ENCODE data around the gene CHRNG. TPM values are rescaled to one million over a fixed set of nuclear protein-coding genes. Genes with fewer than 3 reads are reported as not detected.

CHRNG gene
- polyA plus RNA-seq, 1 donor from 2014 or later, result not detected

DNA sequence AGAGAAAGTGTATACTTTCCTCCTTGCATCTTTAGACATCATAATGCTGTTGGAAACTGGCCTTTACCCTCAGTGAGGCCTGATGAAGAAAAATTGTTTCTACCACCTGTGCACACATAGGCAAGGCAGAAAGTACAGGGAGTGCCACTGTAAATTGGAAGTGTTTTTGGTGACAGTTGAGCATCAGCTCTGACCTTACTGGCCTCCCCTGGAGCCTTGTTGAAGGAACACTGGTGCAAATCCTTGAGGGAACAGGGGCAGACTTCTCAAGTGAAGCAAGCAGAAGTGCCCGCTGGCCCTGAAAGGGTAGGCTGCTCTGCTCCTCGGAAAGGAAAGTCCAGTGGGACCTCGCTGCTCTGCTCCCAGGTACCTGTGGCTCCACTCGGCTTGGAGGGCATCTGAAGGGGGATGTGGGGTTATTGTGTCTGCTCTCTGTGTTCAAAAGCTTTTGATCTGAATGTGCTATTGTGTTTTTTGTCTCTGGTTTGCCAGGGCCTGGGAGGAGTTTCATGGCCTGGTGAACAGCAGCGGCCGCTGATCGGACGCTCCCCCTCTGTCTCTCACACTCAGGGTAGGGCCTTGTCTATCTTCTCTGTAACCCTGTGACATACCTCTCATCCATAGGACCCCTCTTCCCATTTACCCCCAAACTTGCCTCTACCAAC lies 34.4 kb downstream of the CHRNG start:
- Histone ChIP-seq H3K4me3 (ENCODE audit: low read length) (no peak overlapping the region), H3K27ac (ENCODE audit: low read length) (no peak overlapping the region), H3K9me3 (ENCODE audit: low read length) (no peaks in the 10 kb centered on the region), H4K20me1 (ENCODE audit: insufficient read depth) (no peaks in the 10 kb centered on the region), H3K4me2 (ENCODE audit: low read length) (no peak overlapping the region), H3K79me2 (replicated peaks; ENCODE audit: insufficient read depth, low read length) (no peaks in the 10 kb centered on the region), H3K9ac (ENCODE audit: low read length) (no peak overlapping the region), H2AFZ (ENCODE audit: low read depth, low read length) (no peak overlapping the region), H3K27me3 (ENCODE audit: insufficient read depth, low read depth, low read length) (no peaks in the 10 kb centered on the region), H3K9me2 (ENCODE audit: insufficient read depth, low read length) (no peaks in the 10 kb centered on the region), H3K36me3 (ENCODE audit: insufficient read depth, low read length) (peaks cover 9% of the 10 kb centered on the region), H3F3A (ENCODE audit: insufficient read depth, low read length, poor library complexity, severe bottlenecking) (no peaks in the 10 kb centered on the region)
- no peak for TF ChIP-seq EZH2 (IDR thresholded peaks at IDR 0.05; ENCODE audit: borderline replicate concordance, insufficient read depth, low read length, poor library complexity, severe bottlenecking)
- TF ChIP-seq TAF1 (IDR thresholded peaks at IDR 0.05; ENCODE audit: low read depth), result no peak
- TF ChIP-seq, protein P1, sequence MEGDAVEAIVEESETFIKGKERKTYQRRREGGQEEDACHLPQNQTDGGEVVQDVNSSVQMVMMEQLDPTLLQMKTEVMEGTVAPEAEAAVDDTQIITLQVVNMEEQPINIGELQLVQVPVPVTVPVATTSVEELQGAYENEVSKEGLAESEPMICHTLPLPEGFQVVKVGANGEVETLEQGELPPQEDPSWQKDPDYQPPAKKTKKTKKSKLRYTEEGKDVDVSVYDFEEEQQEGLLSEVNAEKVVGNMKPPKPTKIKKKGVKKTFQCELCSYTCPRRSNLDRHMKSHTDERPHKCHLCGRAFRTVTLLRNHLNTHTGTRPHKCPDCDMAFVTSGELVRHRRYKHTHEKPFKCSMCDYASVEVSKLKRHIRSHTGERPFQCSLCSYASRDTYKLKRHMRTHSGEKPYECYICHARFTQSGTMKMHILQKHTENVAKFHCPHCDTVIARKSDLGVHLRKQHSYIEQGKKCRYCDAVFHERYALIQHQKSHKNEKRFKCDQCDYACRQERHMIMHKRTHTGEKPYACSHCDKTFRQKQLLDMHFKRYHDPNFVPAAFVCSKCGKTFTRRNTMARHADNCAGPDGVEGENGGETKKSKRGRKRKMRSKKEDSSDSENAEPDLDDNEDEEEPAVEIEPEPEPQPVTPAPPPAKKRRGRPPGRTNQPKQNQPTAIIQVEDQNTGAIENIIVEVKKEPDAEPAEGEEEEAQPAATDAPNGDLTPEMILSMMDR (IDR thresholded peaks at IDR 0.05; ENCODE audit: poor library complexity, severe bottlenecking), result no peak
- TF ChIP-seq RAD21 (conservative IDR thresholded peaks at IDR 0.05), result no peak
- TF ChIP-seq POLR2AphosphoS5 (IDR thresholded peaks at IDR 0.05), result no peak
- no peak for TF ChIP-seq SMC3 (conservative IDR thresholded peaks at IDR 0.05; ENCODE audit: poor library complexity)
- no peak for TF ChIP-seq MXI1 (conservative IDR thresholded peaks at IDR 0.05; ENCODE audit: poor library complexity, severe bottlenecking)
- TF ChIP-seq EP300 (conservative IDR thresholded peaks at IDR 0.05; ENCODE audit: poor library complexity, severe bottlenecking), result no peak
- TF ChIP-seq, protein P2, sequence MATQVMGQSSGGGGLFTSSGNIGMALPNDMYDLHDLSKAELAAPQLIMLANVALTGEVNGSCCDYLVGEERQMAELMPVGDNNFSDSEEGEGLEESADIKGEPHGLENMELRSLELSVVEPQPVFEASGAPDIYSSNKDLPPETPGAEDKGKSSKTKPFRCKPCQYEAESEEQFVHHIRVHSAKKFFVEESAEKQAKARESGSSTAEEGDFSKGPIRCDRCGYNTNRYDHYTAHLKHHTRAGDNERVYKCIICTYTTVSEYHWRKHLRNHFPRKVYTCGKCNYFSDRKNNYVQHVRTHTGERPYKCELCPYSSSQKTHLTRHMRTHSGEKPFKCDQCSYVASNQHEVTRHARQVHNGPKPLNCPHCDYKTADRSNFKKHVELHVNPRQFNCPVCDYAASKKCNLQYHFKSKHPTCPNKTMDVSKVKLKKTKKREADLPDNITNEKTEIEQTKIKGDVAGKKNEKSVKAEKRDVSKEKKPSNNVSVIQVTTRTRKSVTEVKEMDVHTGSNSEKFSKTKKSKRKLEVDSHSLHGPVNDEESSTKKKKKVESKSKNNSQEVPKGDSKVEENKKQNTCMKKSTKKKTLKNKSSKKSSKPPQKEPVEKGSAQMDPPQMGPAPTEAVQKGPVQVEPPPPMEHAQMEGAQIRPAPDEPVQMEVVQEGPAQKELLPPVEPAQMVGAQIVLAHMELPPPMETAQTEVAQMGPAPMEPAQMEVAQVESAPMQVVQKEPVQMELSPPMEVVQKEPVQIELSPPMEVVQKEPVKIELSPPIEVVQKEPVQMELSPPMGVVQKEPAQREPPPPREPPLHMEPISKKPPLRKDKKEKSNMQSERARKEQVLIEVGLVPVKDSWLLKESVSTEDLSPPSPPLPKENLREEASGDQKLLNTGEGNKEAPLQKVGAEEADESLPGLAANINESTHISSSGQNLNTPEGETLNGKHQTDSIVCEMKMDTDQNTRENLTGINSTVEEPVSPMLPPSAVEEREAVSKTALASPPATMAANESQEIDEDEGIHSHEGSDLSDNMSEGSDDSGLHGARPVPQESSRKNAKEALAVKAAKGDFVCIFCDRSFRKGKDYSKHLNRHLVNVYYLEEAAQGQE (IDR thresholded peaks at IDR 0.05; ENCODE audit: borderline replicate concordance), result no peak

DNA sequence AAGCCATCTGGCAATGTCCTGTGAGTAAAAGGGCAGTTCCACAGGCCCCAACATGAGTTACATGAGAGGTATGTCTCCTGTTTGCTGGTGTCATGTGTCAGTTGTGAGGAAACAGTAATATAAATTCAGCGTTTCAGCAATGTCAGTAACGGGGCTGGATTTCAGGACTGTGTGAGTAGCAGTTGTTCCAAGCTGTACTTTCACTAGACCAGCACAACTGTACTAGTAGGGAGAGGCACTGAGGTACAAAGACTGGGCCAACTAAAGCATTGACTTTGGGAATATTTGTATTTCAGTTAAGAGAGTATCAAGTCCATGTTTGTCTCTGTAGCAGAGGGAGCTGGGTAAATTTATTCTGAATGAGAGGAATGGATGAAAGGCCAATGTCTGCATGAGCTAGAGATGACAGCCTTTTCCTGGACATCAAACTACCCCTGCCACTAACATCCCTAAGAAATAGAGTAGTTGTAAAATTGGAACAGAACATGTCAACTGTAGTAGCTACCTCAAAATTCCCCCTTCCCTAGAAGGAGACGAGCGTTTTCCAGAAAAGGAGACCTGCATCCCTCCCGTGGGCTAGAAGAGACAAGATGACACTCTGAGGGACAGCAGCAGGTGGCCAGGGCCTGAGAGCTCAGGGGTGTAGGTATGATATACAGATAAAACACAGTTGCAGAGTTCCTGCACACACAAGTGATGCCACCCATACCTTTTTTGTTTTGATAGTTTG lies 35.3 kb downstream of the CHRNG start:
- Histone ChIP-seq H3K36me3 (ENCODE audit: insufficient read depth, low read length) (peaks cover 9% of the 10 kb centered on the region), H3K27ac (ENCODE audit: low read length) (no peak overlapping the region)

More for the DNA sequence above, 35.3 kb downstream of the CHRNG start:
- Histone ChIP-seq H3K4me2 (ENCODE audit: low read length) (no peak overlapping the region), H2AFZ (ENCODE audit: low read depth, low read length) (no peak overlapping the region), H4K20me1 (ENCODE audit: insufficient read depth) (no peaks in the 10 kb centered on the region), H3K9me2 (ENCODE audit: insufficient read depth, low read length) (no peaks in the 10 kb centered on the region), H3K9ac (ENCODE audit: low read length) (no peak overlapping the region), H3K9me3 (ENCODE audit: low read length) (no peaks in the 10 kb centered on the region), H3K79me2 (replicated peaks; ENCODE audit: insufficient read depth, low read length) (no peaks in the 10 kb centered on the region), H3F3A (ENCODE audit: insufficient read depth, low read length, poor library complexity, severe bottlenecking) (no peaks in the 10 kb centered on the region), H3K4me3 (ENCODE audit: low read length) (no peak overlapping the region), H3K27me3 (ENCODE audit: insufficient read depth, low read depth, low read length) (no peaks in the 10 kb centered on the region)
- no peak for TF ChIP-seq EP300 (conservative IDR thresholded peaks at IDR 0.05; ENCODE audit: poor library complexity, severe bottlenecking)
- TF ChIP-seq, protein P2 (IDR thresholded peaks at IDR 0.05; ENCODE audit: borderline replicate concordance), result no peak
- TF ChIP-seq MXI1 (conservative IDR thresholded peaks at IDR 0.05; ENCODE audit: poor library complexity, severe bottlenecking), result no peak
- no peak for TF ChIP-seq EZH2 (IDR thresholded peaks at IDR 0.05; ENCODE audit: borderline replicate concordance, insufficient read depth, low read length, poor library complexity, severe bottlenecking)
- no peak for TF ChIP-seq SMC3 (conservative IDR thresholded peaks at IDR 0.05; ENCODE audit: poor library complexity)
- TF ChIP-seq TAF1 (IDR thresholded peaks at IDR 0.05; ENCODE audit: low read depth), result no peak
- TF ChIP-seq, protein P1 (IDR thresholded peaks at IDR 0.05; ENCODE audit: poor library complexity, severe bottlenecking), result no peak
- no peak for TF ChIP-seq POLR2AphosphoS5 (IDR thresholded peaks at IDR 0.05)
- TF ChIP-seq RAD21 (conservative IDR thresholded peaks at IDR 0.05), result no peak

Measured in neural cell (in vitro differentiated cells).